Prostate gland (tissue), 2 donors: ENCODE results near the gene RTBDN. TPM values are rescaled to one million over a fixed set of nuclear protein-coding genes. Genes with fewer than 3 reads are reported as not detected.
"Not testable (repeated sequence)": the region's sequence is repeated elsewhere in the genome, so short reads cannot be mapped to it uniquely, and the experiment has no call there.

ENCODE experiments used
- DNase-seq: peaks from one replicate; pipeline ENCODE4 v3.0.0-alpha.2; 2019; ENCODE audit warnings: low spot score
- H3K27ac ChIP-seq, 2 donors: fragments of 200-600 bp; sonication (generic); 2 replicates each; pipeline ENCODE4 v1.5.1; 2017 to 2019
- H3K27me3 ChIP-seq: fragments of 200-600 bp; sonication (generic); replicated peaks from 2 replicates; pipeline ENCODE4 v1.5.1; 2019; ENCODE audit not compliant: insufficient read depth
- H3K36me3 ChIP-seq, 2 donors: fragments of 200-600 bp; sonication (generic); 1 replicate in 1 of 2; 2 replicates in 1 of 2; pipeline versions ENCODE4 v1.5.1 to v1.8.1; 2017 to 2019
- H3K4me1 ChIP-seq: fragments of 200-600 bp; sonication (generic); replicated peaks from 2 replicates; pipeline ENCODE4 v1.5.1; 2019
- H3K4me3 ChIP-seq, 2 donors: fragments of 200-600 bp; sonication (generic); 2 replicates each; pipeline ENCODE4 v1.5.1; 2017 to 2019
- H3K9me3 ChIP-seq: fragments of 200-600 bp; sonication (generic); 2 replicates; pipeline ENCODE4 v1.5.1; 2017
- CTCF ChIP-seq, 4 experiments: fragments of 200-600 bp in 2 of 4; fragments of 450-650 bp in 2 of 4; sonication (generic) in 2 of 4; IDR thresholded peaks; 1 replicate in 3 of 4; 2 replicates in 1 of 4; pipeline ENCODE4 v1.5.1; 2016 to 2019; ENCODE audit warnings: antibody characterized with exemption in 4 of 4, mild to moderate bottlenecking in 2 of 4, moderate library complexity in 2 of 4
- POLR2A ChIP-seq: fragments of 450-650 bp; IDR thresholded peaks from one replicate; pipeline ENCODE4 v1.6.1; 2016; ENCODE audit warnings: antibody characterized with exemption, mild to moderate bottlenecking
- POLR2AphosphoS5 ChIP-seq: sonication (generic); formaldehyde crosslinking; IDR thresholded peaks from one replicate; pipeline ENCODE4 v1.6.1; 2017; ENCODE audit warnings: antibody characterized with exemption
- WGBS: methylation state at CpG from one replicate; pipeline ENCODE4 v1.1.5; 2018; 5-methylcytosine and 5-hydroxymethylcytosine counted together
- intact Hi-C: fragments of 100-400 bp; cut with DNase I; formaldehyde crosslinking; loops from one replicate; pipeline ENCODE4 v1.14.2; 2022
- total RNA-seq, 2 donors: library from RNA; depleted of rRNA; stranded (reverse); fragments of >200 nt; gene quantifications; one replicate each; pipeline ENCODE4 v1.1.0, GENCODE V29; 2016

The RTBDN gene
- total RNA-seq, 2 donors from 2014 or later, result 1.1 TPM; not detected in 1

DNA sequence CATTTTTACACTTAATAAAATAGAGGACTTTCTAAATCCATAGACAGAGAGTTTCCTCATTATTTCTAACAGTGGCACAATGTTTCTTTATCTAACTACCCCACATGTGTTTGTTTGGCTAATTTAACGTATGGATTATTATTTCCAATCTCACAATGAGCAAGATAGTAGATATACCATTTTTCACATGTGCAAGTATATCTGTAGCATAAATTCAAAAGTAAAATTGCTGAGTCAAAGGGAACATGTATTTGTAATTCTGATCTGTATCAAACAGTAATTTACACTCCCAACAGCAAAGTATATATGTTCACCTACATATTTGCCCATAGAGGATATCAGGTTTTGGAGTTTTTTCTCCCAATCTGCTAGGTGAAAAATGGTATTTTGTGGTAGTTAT lies 22.3 kb upstream of the RTBDN start:
- no peaks in the 10 kb centered on the region for H3K4me1 ChIP-seq
- intact Hi-C loops, result no loop called here
- H3K27me3 ChIP-seq, result no peaks in the 10 kb centered on the region
- H3K27ac ChIP-seq, result no peak overlapping the region
- TF ChIP-seq POLR2AphosphoS5 (no peak), POLR2A (no peak), CTCF (IDR thresholded peaks at IDR 0.05) (no peak)
- H3K4me3 ChIP-seq, result no peak overlapping the region
- no peaks in the 10 kb centered on the region for H3K36me3 ChIP-seq
- no peaks in the 10 kb centered on the region for H3K9me3 ChIP-seq
- WGBS, result 72% methylated on average over 1 of the region's 1 CpG
- DNase-seq, result no peak

GRCh38 chr19:12847159-12848139 lies 13.1 kb upstream of the RTBDN start:
- H3K4me3 ChIP-seq, result no peak overlapping the region
- DNase-seq, result peak; percentile 75

DNA sequence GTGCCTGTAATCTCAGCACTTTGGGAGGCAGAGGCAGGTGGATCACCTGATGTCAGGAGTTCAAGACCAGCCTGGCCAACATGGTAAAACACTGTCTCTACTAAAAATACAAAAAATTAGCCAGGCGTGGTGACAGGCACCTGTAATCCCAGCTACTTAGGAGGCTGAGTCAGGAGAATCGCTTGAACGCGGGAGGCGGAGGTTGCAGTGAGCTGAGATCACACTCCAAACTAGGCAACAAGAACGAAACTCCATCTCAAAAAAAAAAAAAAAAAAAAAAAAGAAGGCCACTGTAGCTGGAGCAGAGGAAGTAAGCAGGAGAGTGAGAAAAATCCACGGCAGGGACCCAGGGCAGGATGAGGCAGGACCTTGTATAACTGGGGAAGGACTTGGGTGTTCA lies 12.2 kb upstream of the RTBDN start:
- not testable (repeated sequence) for H3K27me3 ChIP-seq, H3K27ac ChIP-seq, H3K9me3 ChIP-seq, H3K36me3 ChIP-seq, DNase-seq, H3K4me1 ChIP-seq, H3K4me3 ChIP-seq
- WGBS, result 86% methylated on average over 7 of the region's 7 CpGs
- intact Hi-C loops, result loop anchor here (5.0 kb wide), 1 partner anchor 84 kb away; no protein-coding TSS in a partner anchor

More at GRCh38 chr19:12847159-12848139, 13.1 kb upstream of the RTBDN start:
- 11% methylated on average over 68 of the region's 69 CpGs for WGBS
- Histone ChIP-seq H3K27me3 (peaks cover 3% of the 10 kb centered on the region), H3K27ac (no peak overlapping the region), H3K36me3 (no peaks in the 10 kb centered on the region), H3K9me3 (no peaks in the 10 kb centered on the region), H3K4me1 (no peaks in the 10 kb centered on the region)
- no peak for TF ChIP-seq POLR2AphosphoS5
- peak; percentile 95 to 99 (median 97) for TF ChIP-seq CTCF (IDR thresholded peaks at IDR 0.05)
- intact Hi-C loops, result loop anchor here (5.0 kb wide), 1 partner anchor 85 kb away; no protein-coding TSS in a partner anchor

GRCh38 chr19:12843999-12844732 lies 9.8 kb upstream of the RTBDN start:
- no peak for DNase-seq
- TF ChIP-seq POLR2AphosphoS5 (no peak), CTCF (IDR thresholded peaks at IDR 0.05) (no peak), POLR2A (no peak)
- Histone ChIP-seq H3K27ac (no peak overlapping the region), H3K36me3 (no peaks in the 10 kb centered on the region), H3K27me3 (peaks cover 12% of the 10 kb centered on the region), H3K9me3 (no peaks in the 10 kb centered on the region), H3K4me1 (no peaks in the 10 kb centered on the region), H3K4me3 (no peak overlapping the region)
- WGBS, result 74% methylated on average over 3 of the region's 3 CpGs
- intact Hi-C loops, result no loop called here

- Histone ChIP-seq H3K4me1 (no peaks in the 10 kb centered on the region), H3K36me3 (no peaks in the 10 kb centered on the region), H3K4me3 (no peak overlapping the region), H3K27ac (no peak overlapping the region), H3K27me3 (peaks cover 16% of the 10 kb centered on the region), H3K9me3 (no peaks in the 10 kb centered on the region)
- TF ChIP-seq POLR2A (no peak), CTCF (IDR thresholded peaks at IDR 0.05) (no peak), POLR2AphosphoS5 (no peak)
- DNase-seq, result no peak
- 87% methylated on average over 11 of the region's 11 CpGs for WGBS
- intact Hi-C loops, result no loop called here
Measured at GRCh38 chr19:12843328-12843727, 8.9 kb upstream of the RTBDN start.
